LNCaP clone FGC (cell line): ENCODE measurements around the gene TGM4.
"Not testable (repeated sequence)": the region's sequence is repeated elsewhere in the genome, so short reads cannot be mapped to it uniquely, and the experiment has no call there.

Experiments used
- DNase-seq: peaks from one replicate; pipeline ENCODE4 v3.0.0-alpha.2; 2011; ENCODE audit warnings: low read depth
- H3K4me3 ChIP-seq: 2 replicates; pipeline ENCODE4 v1.5.1; 2011; ENCODE audit warnings: mild to moderate bottlenecking, low read depth, low read length, control low read depth
- TF ChIP-seq, protein P1 (sequence below): IDR thresholded peaks from 2 replicates; pipeline ENCODE4 v1.5.1; 2012; ENCODE audit warnings: mild to moderate bottlenecking; ENCODE audit not compliant: control insufficient read depth, insufficient read depth; ENCODE audit errors: extremely low read depth

The TGM4 gene

DNA sequence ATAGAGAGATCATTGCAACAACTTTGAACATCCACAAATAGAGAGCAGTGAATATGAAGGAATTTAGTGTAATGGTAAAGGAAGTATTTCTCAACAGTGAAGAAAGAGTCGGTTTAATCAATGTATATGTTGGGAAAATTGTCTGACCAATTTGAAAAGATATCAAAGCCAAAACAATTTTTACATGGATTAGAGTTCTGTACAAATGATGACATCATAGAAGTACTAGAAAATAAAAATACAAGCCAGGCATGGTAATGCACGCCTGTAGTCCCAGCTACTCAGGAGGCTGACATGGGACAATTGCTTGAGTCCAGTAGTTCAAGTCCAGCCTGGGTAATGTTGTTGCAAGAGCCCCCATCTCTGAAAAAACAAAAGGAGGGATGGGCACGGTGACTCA, 38.7 kb upstream of the TGM4 start:
- H3K4me3 ChIP-seq = no peak overlapping the region
- no peak for DNase-seq
- TF ChIP-seq, protein P1, sequence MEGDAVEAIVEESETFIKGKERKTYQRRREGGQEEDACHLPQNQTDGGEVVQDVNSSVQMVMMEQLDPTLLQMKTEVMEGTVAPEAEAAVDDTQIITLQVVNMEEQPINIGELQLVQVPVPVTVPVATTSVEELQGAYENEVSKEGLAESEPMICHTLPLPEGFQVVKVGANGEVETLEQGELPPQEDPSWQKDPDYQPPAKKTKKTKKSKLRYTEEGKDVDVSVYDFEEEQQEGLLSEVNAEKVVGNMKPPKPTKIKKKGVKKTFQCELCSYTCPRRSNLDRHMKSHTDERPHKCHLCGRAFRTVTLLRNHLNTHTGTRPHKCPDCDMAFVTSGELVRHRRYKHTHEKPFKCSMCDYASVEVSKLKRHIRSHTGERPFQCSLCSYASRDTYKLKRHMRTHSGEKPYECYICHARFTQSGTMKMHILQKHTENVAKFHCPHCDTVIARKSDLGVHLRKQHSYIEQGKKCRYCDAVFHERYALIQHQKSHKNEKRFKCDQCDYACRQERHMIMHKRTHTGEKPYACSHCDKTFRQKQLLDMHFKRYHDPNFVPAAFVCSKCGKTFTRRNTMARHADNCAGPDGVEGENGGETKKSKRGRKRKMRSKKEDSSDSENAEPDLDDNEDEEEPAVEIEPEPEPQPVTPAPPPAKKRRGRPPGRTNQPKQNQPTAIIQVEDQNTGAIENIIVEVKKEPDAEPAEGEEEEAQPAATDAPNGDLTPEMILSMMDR = no peak

DNA sequence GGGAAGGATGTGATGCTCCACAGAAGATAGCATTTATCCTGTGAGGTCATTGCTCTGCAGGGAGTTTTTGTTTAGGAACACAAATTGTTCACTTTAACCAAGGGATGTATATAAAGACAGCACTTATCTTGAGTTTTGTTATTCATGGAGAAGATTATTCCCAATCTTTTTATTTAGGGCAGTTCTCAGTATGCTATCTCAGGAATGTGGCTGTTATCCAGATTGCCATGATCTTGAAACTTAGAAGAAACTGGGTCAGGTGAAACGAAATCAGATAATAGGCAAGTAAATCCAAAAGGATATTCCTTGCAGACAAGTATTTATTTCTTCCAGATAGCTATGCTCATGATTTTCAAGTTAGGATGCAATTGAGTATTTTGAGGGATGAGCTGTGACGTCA, 32.0 kb upstream of the TGM4 start:
- TF ChIP-seq, protein P1 = no peak
- no peak for DNase-seq
- H3K4me3 ChIP-seq = no peak overlapping the region

DNA sequence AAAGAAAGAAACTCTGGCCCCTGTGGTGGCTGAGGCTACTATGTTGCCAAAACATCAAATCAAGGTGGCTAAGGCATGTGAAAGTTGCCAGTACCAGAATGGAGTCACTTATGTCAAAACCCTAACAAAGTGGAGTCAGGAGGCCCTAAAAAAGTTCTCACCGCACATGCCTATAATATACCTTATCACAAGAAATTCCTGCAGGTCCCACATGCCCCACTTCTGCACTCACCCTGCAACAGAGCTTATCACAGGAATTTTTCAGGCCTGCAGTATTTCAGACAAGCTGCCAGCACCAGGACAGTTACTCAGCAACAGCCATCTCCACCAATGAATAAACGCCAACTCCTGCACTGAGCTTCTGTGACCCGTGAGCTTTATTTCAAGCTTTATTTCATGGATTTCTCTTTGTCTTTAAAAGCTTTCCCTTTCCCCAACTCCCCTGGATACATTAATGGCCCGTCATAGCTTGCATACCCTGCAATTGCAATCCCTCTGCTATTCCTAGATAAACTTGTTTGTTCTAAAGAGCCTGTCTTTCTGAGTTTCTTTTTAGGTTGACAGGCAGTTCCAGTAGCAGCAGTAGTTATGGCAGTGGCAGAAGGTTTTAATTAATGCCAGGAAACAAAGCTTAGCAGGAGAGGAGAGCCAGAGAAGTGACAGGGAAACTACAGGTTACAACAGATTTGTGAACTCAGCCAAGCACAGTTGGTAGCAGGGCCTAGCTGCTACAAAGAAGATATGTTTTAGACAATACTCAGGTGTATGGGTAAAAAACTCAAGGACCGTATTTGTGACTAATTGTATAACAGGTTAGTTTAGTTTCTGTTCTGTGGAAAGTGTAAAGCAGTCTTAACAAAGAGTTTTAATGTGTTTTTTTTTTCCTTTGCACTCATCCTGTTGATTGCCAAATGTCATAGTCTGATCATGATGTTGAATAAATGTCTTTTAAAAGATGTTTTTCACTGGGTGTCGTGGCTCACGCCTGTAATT, 28.6 kb upstream of the TGM4 start:
- TF ChIP-seq, protein P1 = no peak
- no peak for DNase-seq
- H3K4me3 ChIP-seq = no peak overlapping the region

DNA sequence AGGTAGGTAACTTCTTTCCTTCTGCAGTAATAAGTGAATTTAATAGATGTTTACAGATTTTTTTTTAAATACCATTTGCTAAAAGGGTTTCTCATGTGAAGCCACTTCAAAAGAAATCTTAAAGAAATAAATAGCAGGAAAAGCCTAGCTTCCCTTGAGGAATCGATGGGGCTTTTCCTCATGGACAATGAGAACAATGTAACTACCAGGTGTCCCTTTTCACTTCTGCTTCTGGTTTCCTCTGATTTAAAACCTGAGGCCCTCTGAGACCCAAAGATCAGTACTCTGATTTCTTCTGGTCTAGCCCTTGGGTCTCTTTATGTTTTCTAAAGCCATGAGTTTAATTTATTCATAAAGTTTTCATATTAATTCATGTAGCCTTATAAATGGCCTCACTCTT, 25.8 kb upstream of the TGM4 start:
- DNase-seq = no peak
- TF ChIP-seq, protein P1 = no peak
- H3K4me3 ChIP-seq = no peak overlapping the region

DNA sequence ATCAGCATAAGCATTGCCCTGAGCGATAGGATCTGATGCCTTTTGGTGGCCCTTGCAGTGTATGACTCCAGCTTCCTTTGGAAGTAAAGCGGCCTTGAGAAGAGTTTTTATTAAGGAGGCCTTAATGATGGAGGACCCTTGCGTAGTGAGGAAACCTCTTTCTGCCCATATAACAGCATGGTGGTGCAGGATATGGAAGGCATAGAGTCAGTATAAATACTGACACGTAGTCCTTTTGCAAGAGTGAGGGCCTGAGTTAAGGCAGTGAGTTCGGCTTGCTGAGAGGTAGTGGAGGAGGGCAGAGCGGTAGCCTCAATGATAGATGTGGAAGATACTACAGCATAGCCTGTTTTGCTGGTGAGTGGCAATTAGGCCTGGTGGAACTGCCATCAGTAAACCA, 17.7 kb upstream of the TGM4 start:
- not testable (repeated sequence) for DNase-seq, H3K4me3 ChIP-seq

DNA sequence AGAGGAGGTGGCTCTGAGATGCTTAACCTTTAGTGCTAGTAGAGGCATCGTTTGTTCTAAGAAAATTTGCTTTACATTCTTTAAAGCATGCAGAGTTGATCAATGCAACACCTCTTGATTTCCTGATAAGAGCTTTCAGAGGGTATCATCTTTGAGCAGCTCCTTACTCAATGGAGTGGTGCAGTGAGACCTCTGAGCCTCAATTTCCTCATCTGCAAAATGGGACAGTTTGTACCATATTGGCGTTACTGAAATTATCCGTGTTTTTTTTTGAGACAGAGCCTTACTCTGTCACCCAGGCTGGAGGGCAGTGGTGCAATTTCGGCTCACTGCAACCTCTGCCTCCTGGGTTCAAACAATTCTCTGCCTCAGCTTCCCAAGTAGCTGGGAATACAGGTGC, 14.3 kb upstream of the TGM4 start:
- DNase-seq = no peak
- TF ChIP-seq, protein P1 = no peak
- no peak overlapping the region for H3K4me3 ChIP-seq

DNA sequence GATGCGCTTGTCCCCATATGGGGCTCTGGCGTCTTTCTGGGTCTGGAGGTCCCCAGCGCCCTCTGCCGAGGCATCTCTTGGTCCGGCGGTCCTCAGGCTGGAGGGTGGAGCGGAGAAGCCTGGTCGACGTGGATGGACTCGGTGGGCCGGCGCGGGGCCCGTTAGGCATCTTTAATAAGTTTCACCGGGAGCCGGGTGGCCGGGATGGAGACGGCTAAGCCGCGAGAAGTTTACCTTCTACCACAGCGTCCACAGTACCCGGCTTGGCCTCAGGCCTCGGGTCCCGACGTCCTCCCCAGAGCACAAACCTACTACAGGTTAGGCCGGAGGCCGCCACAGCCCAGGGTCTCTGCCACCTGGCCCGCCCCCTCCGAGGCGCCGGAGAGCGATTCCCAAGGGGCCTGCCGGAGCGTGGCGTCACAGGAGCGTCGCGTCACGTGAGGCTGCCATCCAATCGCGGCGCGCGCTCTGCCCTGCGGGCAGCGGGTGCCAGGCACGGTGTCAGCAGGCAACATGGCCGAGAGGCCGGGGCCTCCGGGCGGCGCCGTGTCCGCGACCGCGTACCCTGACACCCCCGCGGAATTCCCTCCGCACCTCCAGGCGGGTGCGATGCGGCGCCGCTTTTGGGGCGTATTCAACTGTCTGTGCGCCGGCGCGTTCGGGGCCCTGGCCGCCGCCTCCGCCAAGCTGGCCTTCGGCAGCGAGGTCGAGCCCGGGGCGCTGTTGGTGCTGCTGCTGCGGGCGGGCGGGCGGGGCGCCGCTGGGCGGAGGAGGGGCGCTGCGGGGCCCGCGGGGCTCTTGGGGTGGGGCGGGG, 12.8 kb upstream of the TGM4 start, which contains the start of gene TMEM42:
Gene TMEM42, plus strand, starts transcription at position 501 of the 814 bp plus-strand sequence. Its CDS starts 13 bp downstream, at position 514.
- peak; percentile 55 for DNase-seq
- TF ChIP-seq, protein P1 = no peak
- peak within 1 kb of the TSS; percentile 59 for H3K4me3 ChIP-seq
